Type B pancreatic cell (in vitro differentiated cells): ENCODE measurements around the gene GPR107. TPM values are rescaled to one million over a fixed set of nuclear protein-coding genes. Genes with fewer than 3 reads are reported as not detected.

Experiments used
- DNase-seq: peaks from one replicate; pipeline ENCODE4 v3.0.0; 2021; ENCODE audit warnings: mixed read lengths; ENCODE audit not compliant: unreplicated experiment; ENCODE audit errors: extremely low spot score
- H3K27ac Mint-ChIP-seq: 2 replicates; pipeline ENCODE4 v1.8.0; 2021; ENCODE audit warnings: mild to moderate bottlenecking, mixed read lengths
- H3K27me3 Mint-ChIP-seq: 2 replicates; pipeline ENCODE4 v1.8.0; 2021; ENCODE audit warnings: mixed read lengths
- H3K36me3 Mint-ChIP-seq: 2 replicates; pipeline ENCODE4 v1.8.0; 2021; ENCODE audit warnings: mixed read lengths
- H3K4me1 Mint-ChIP-seq: one replicate; pipeline ENCODE4 v1.8.0; 2021; ENCODE audit warnings: mixed read lengths; ENCODE audit not compliant: unreplicated experiment
- H3K4me3 Mint-ChIP-seq: 2 replicates; pipeline ENCODE4 v1.8.0; 2021; ENCODE audit warnings: mild to moderate bottlenecking, mixed read lengths
- H3K9me3 Mint-ChIP-seq: 2 replicates; pipeline ENCODE4 v1.8.0; 2021; ENCODE audit warnings: mixed read lengths
- total RNA-seq: library from RNA; stranded (reverse); gene quantifications from 2 replicates; pipeline ENCODE4 v1.2.1, GENCODE V29; 2021; ENCODE audit warnings: low replicate concordance
- TF ChIP-seq, protein P1 (sequence below): fragments of 200-600 bp; sonication (generic); conservative IDR thresholded peaks from 2 replicates; pipeline ENCODE4 v1.5.0; 2021; ENCODE audit warnings: antibody characterized with exemption, mild to moderate bottlenecking

GPR107 gene
- total RNA-seq, 1 donor from 2014 or later = 43.6 TPM

DNA sequence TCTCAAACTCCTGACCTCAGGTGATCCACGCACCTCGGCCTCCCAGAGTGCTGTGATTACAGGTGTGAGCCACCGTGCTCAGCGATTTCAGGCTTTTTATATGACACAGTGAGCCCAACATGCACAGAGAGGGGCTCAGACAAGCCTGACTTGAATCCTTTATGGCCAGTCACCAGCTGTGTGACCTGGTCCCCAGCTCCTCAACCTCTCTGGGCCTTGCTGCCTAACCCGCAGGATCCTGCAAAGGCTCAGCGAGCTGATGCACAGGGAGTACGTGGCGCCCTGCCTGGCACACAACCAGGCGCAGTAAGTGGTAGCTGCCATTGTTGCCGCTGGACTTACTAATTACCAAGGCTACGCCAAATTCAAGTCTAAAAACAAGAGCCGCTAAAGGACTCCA is 101.9 kb downstream of the GPR107 start:
- peaks cover 11% of the 10 kb centered on the region for H3K4me1 Mint-ChIP-seq
- H3K27me3 Mint-ChIP-seq = no peaks in the 10 kb centered on the region
- no peaks in the 10 kb centered on the region for H3K9me3 Mint-ChIP-seq
- TF ChIP-seq, protein P1, sequence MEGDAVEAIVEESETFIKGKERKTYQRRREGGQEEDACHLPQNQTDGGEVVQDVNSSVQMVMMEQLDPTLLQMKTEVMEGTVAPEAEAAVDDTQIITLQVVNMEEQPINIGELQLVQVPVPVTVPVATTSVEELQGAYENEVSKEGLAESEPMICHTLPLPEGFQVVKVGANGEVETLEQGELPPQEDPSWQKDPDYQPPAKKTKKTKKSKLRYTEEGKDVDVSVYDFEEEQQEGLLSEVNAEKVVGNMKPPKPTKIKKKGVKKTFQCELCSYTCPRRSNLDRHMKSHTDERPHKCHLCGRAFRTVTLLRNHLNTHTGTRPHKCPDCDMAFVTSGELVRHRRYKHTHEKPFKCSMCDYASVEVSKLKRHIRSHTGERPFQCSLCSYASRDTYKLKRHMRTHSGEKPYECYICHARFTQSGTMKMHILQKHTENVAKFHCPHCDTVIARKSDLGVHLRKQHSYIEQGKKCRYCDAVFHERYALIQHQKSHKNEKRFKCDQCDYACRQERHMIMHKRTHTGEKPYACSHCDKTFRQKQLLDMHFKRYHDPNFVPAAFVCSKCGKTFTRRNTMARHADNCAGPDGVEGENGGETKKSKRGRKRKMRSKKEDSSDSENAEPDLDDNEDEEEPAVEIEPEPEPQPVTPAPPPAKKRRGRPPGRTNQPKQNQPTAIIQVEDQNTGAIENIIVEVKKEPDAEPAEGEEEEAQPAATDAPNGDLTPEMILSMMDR = no peak
- no peak overlapping the region for H3K4me3 Mint-ChIP-seq
- no peak overlapping the region for H3K27ac Mint-ChIP-seq
- H3K36me3 Mint-ChIP-seq = no peaks in the 10 kb centered on the region
- no peak for DNase-seq

- no peaks in the 10 kb centered on the region for H3K9me3 Mint-ChIP-seq
- H3K4me1 Mint-ChIP-seq = peaks cover 8% of the 10 kb centered on the region
- no peaks in the 10 kb centered on the region for H3K36me3 Mint-ChIP-seq
- no peak overlapping the region for H3K27ac Mint-ChIP-seq
- no peak for DNase-seq
- TF ChIP-seq, protein P1 = no peak
- no peak overlapping the region for H3K4me3 Mint-ChIP-seq
- no peaks in the 10 kb centered on the region for H3K27me3 Mint-ChIP-seq
These were observed 103.0 kb downstream of the GPR107 start for GRCh38 chr9:130156672-130157071.

DNA sequence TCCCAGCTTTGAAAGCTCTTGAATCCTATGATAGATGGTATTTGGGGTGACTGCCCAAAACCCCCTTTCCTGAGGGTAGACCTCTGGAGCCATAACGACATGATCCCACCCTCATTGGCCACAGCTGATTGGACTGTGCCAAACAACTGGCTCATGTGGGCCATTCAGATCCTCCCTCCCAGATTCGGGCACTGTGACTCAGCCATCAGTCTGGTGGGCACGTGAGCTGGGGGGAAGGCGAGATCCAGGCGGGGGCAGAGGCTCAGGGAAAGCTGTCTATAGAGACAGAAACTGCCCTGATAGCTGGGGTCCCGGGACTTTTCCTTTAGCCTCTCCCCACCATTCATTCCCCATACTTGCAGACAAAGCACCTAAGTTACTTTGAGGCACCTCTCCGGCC is 103.4 kb downstream of the GPR107 start:
- Mint-ChIP-seq H3K36me3 (no peaks in the 10 kb centered on the region), H3K9me3 (no peaks in the 10 kb centered on the region), H3K27me3 (no peaks in the 10 kb centered on the region), H3K4me1 (peaks cover 4% of the 10 kb centered on the region), H3K4me3 (no peak overlapping the region), H3K27ac (no peak overlapping the region)
- TF ChIP-seq, protein P1 = no peak
- DNase-seq = no peak

- TF ChIP-seq, protein P1 = no peak
- Mint-ChIP-seq H3K27me3 (no peaks in the 10 kb centered on the region), H3K4me3 (no peak overlapping the region), H3K4me1 (no peaks in the 10 kb centered on the region), H3K36me3 (no peaks in the 10 kb centered on the region), H3K27ac (no peak overlapping the region), H3K9me3 (no peaks in the 10 kb centered on the region)
- no peak for DNase-seq
These were observed 104.3 kb downstream of the GPR107 start for GRCh38 chr9:130158001-130158400.

DNA sequence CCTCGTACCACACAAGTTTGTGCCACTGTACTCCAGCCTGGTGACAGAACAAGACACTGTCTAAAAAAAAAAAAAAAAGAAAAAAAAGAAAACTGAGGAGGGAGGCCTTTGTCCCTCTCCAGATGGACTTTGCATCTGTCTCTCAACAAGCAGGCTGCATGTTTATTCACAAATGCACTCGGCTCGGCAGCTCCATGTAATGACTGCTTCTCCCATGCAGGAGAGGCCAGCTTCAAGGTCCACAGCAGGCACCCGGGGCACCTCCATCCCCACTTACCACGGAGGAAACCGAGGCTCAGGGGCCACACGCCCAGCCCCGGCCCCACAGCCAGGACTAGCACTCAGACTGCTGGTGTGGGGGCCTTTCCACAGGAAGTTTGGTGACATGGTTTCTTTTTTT is 105.4 kb downstream of the GPR107 start:
- TF ChIP-seq, protein P1 = no peak
- DNase-seq = no peak
- Mint-ChIP-seq H3K36me3 (no peaks in the 10 kb centered on the region), H3K9me3 (no peaks in the 10 kb centered on the region), H3K4me1 (no peaks in the 10 kb centered on the region), H3K27me3 (no peaks in the 10 kb centered on the region), H3K27ac (no peak overlapping the region), H3K4me3 (no peak overlapping the region)
